DND-41 (cell line): Measurements from ENCODE around the gene CIB2.

Source experiments
- ATAC-seq: fragments of 200-7000 bp; cut with Tn5 transposase; 3 replicates; pipeline ENCODE4 v1.9.1; 2021; ENCODE audit warnings: low read depth; ENCODE audit not compliant: insufficient read depth
- DNase-seq: peaks from one replicate; pipeline ENCODE4 v3.0.0-alpha.2; 2020
- H2AFZ ChIP-seq: 2 replicates; pipeline ENCODE4 v1.6.0; 2012; ENCODE audit warnings: low read depth, low read length
- H3K27ac ChIP-seq: 2 replicates; pipeline ENCODE4 v1.5.1; 2012; ENCODE audit warnings: low read length, inconsistent platforms
- H3K27me3 ChIP-seq: fragments of 200-600 bp; sonication (generic); 2 replicates; pipeline ENCODE4 v1.6.0; 2012; ENCODE audit warnings: low read length, mild to moderate bottlenecking, inconsistent platforms; ENCODE audit not compliant: insufficient read depth, poor library complexity
- H3K36me3 ChIP-seq: 2 replicates; pipeline ENCODE4 v1.5.1; 2012; ENCODE audit warnings: low read length, inconsistent platforms; ENCODE audit not compliant: insufficient read depth
- H3K4me1 ChIP-seq: 2 replicates; pipeline ENCODE4 v1.5.1; 2012; ENCODE audit warnings: mild to moderate bottlenecking, low read length; ENCODE audit not compliant: insufficient read depth
- H3K4me2 ChIP-seq: 2 replicates; pipeline ENCODE4 v1.6.0; 2012; ENCODE audit warnings: mild to moderate bottlenecking, moderate library complexity, low read length, inconsistent platforms; ENCODE audit not compliant: insufficient read depth
- H3K4me3 ChIP-seq, 2 experiments: fragments of 200-600 bp in 1 of 2; shearing (Covaris generic) in 1 of 2; 2 replicates each; pipeline ENCODE4 v1.5.1; 2012 to 2016; ENCODE audit warnings: inconsistent platforms in 2 of 2, low read length in 2 of 2, mild to moderate bottlenecking in 2 of 2, low read depth in 1 of 2, moderate library complexity in 1 of 2
- H3K79me2 ChIP-seq: 2 replicates; pipeline ENCODE4 v1.6.0; 2012; ENCODE audit warnings: low read length, inconsistent platforms; ENCODE audit not compliant: insufficient read depth
- H3K9ac ChIP-seq: 2 replicates; pipeline ENCODE4 v1.6.0; 2012; ENCODE audit warnings: low read depth, mild to moderate bottlenecking, inconsistent platforms, low read length, moderate library complexity
- H3K9me3 ChIP-seq: 2 replicates; pipeline ENCODE4 v1.5.1; 2012; ENCODE audit warnings: low read length, moderate library complexity, mild to moderate bottlenecking, inconsistent platforms; ENCODE audit not compliant: insufficient read depth, severe bottlenecking
- H4K20me1 ChIP-seq: 2 replicates; pipeline ENCODE4 v1.6.0; 2012; ENCODE audit warnings: low read length; ENCODE audit not compliant: insufficient read depth
- EZH2 ChIP-seq: IDR thresholded peaks from 3 replicates; pipeline ENCODE4 v1.6.1; 2012; ENCODE audit warnings: borderline replicate concordance, low read depth, mild to moderate bottlenecking, moderate library complexity, low read length, inconsistent platforms; ENCODE audit not compliant: severe bottlenecking
- TF ChIP-seq, protein P1 (sequence below): IDR thresholded peaks from 2 replicates; pipeline ENCODE4 v1.5.1; 2012; ENCODE audit warnings: borderline replicate concordance, low read length, moderate library complexity, mild to moderate bottlenecking; ENCODE audit not compliant: poor library complexity, severe bottlenecking; ENCODE audit errors: extremely low read depth

The CIB2 gene

DNA sequence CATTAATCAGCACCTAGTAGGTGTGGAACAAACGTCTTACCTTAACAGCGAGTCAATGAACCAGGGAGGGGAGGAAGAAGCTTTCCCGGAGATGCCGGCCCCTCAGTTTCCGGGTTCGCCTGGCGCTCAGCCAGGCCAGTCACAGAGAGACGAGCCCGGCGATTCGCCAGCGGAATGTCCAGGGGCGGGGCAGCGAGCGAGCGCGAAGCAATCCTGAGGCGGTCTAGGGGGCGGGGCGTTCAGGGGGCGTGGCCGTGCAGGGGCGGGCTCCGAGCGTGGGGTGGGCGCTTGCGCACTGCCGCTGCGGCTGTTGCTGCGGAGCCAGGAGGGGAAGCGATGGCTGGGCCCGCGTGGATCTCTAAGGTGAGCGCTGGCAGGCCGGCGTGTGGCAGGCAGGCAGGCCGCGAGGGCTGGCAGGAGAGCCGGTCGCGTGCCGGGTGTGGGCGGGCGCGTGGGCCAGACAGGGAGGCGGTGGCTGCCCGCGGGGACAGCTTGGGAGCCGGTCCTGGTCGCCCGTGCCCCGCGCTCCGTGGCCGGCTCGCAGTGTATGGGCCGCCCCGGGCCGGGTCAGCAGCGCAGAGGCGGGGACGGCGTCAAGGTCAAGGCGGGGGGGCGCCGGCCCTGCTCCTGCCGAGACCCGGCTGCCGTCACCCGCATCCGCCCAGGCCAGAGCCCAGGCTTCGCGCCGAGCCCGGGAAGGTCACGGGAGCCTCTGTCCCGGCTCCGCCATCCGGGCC, 18.0 kb upstream of the CIB2 start, which contains the start of gene IDH3A:
IDH3A (plus strand) TSS at position 295 of the 737 bp plus-strand sequence; CDS start at position 337, 42 bp downstream.
- peaks cover 6% of the 10 kb centered on the region for H3K36me3 ChIP-seq
- peaks cover 42% of the 10 kb centered on the region for H3K4me1 ChIP-seq
- H3K4me2 ChIP-seq: peak within 1 kb of the TSS; percentile 88
- H3K4me3 ChIP-seq: peak within 1 kb of the TSS; percentile 47 to 58
- H3K9ac ChIP-seq: peak within 1 kb of the TSS; percentile 79
- H3K79me2 ChIP-seq: peaks cover 52% of the 10 kb centered on the region
- H3K9me3 ChIP-seq: no peaks in the 10 kb centered on the region
- peak within 1 kb of the TSS; percentile 70 for H3K27ac ChIP-seq
- no peaks in the 10 kb centered on the region for H3K27me3 ChIP-seq
- DNase-seq (peak; percentile 98), ATAC-seq (peak; percentile 92)
- peak within 1 kb of the TSS; percentile 68 for H2AFZ ChIP-seq
- peaks cover 7% of the 10 kb centered on the region for H4K20me1 ChIP-seq
- no peak for TF ChIP-seq EZH2

- Histone ChIP-seq H3K27me3 (no peaks in the 10 kb centered on the region), H3K9me3 (no peaks in the 10 kb centered on the region), H4K20me1 (peaks cover 7% of the 10 kb centered on the region), H3K36me3 (peaks cover 6% of the 10 kb centered on the region), H3K79me2 (peaks cover 46% of the 10 kb centered on the region), H3K4me2 (peak overlapping the region; percentile 80), H3K4me1 (peaks cover 42% of the 10 kb centered on the region), H3K4me3 (peak overlapping the region; percentile 47 to 58; a peak in 3 of 4 replicates), H2AFZ (peak overlapping the region; percentile 33), H3K27ac (peak overlapping the region; percentile 70), H3K9ac (peak overlapping the region; percentile 59)
- ATAC-seq (no peak), DNase-seq (no peak)
- TF ChIP-seq, protein P1, sequence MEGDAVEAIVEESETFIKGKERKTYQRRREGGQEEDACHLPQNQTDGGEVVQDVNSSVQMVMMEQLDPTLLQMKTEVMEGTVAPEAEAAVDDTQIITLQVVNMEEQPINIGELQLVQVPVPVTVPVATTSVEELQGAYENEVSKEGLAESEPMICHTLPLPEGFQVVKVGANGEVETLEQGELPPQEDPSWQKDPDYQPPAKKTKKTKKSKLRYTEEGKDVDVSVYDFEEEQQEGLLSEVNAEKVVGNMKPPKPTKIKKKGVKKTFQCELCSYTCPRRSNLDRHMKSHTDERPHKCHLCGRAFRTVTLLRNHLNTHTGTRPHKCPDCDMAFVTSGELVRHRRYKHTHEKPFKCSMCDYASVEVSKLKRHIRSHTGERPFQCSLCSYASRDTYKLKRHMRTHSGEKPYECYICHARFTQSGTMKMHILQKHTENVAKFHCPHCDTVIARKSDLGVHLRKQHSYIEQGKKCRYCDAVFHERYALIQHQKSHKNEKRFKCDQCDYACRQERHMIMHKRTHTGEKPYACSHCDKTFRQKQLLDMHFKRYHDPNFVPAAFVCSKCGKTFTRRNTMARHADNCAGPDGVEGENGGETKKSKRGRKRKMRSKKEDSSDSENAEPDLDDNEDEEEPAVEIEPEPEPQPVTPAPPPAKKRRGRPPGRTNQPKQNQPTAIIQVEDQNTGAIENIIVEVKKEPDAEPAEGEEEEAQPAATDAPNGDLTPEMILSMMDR: no peak
- TF ChIP-seq EZH2: no peak
Observed at GRCh38 chr15:78148392-78149067, 17.3 kb upstream of the CIB2 start.

DNA sequence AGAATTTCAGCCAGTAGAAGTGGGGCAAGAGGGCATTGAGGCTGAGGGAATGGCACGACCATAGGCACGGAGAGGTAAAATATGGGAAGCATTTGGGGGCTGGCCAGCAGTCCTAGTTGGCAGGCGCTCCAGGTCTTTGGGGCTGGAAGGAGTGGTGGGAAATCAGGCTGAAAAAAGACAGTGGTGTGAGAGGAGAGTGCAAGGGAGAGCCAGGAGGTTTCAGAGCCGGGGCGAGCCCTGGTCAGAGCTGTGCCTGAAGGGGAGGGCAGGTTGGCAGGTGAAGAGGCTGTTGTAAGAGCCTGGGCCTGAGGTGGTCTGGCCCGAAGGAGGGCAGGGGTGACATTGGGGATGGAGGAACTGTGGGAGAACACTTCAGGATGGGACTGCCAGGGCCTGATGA, 16.3 kb upstream of the CIB2 start:
- DNase-seq (no peak), ATAC-seq (no peak)
- no peak for TF ChIP-seq EZH2
- TF ChIP-seq, protein P1: no peak
- peaks cover 34% of the 10 kb centered on the region for H3K4me1 ChIP-seq
- no peak overlapping the region for H2AFZ ChIP-seq
- H3K9ac ChIP-seq: no peak overlapping the region
- H4K20me1 ChIP-seq: peaks cover 4% of the 10 kb centered on the region
- H3K79me2 ChIP-seq: peaks cover 37% of the 10 kb centered on the region
- no peak overlapping the region for H3K27ac ChIP-seq
- peak overlapping the region; percentile 80 for H3K4me2 ChIP-seq
- H3K36me3 ChIP-seq: no peaks in the 10 kb centered on the region; the same call in 1 of the 2 replicates
- H3K4me3 ChIP-seq: peak overlapping the region in 1 of 2 experiments; percentile 58; a peak in 1 of 4 replicates
- H3K9me3 ChIP-seq: no peaks in the 10 kb centered on the region
- no peaks in the 10 kb centered on the region for H3K27me3 ChIP-seq
